SK-N-SH (cell line): ENCODE results near the gene RWDD3. TPM values are rescaled to one million over a fixed set of nuclear protein-coding genes. Genes with fewer than 3 reads are reported as not detected.

Experiments
- CTCF ChIA-PET: fragments of 300-600, 350-600 bp; formaldehyde crosslinking; extraction: SDS; loops from one replicate; lab custom pipeline; 2021; lab: Yijun Ruan, JAX
- POLR2A ChIA-PET: fragments of 350-600 bp; sonication (Branson Sonifier 250); formaldehyde crosslinking; extraction: SDS; loops from one replicate; lab custom pipeline; 2020; ENCODE audit warnings: antibody characterized with exemption, inconsistent platforms; lab: Yijun Ruan, JAX
- DNase-seq: peaks from one replicate; pipeline ENCODE4 v3.0.0; 2012
- H2AFZ ChIP-seq: fragments of 200-600 bp; sonication (generic); 2 replicates; pipeline ENCODE4 v1.8.1; 2016; ENCODE audit warnings: antibody characterized with exemption, mild to moderate bottlenecking, low read depth
- H3F3A ChIP-seq: fragments of 200-600 bp; sonication (generic); replicated peaks from 2 replicates; pipeline ENCODE3; 2016; ENCODE audit warnings: antibody characterized with exemption, mild to moderate bottlenecking; ENCODE audit not compliant: insufficient read depth
- H3K27ac ChIP-seq, 2 experiments: fragments of 200-500 bp in 1 of 2; fragments of 200-600 bp in 1 of 2; sonication (Bioruptor generic) in 1 of 2; sonication (generic), shearing (Covaris generic) in 1 of 2; 2 replicates each; pipeline versions ENCODE4 v1.5.1 to v1.6.1; 2014 to 2016; ENCODE audit warnings: low read depth in 2 of 2, inconsistent platforms in 1 of 2, low read length in 1 of 2, mild to moderate bottlenecking in 1 of 2, mixed read lengths in 1 of 2
- H3K27me3 ChIP-seq: fragments of 200-600 bp; sonication (generic), shearing (Covaris generic); 2 replicates; pipeline ENCODE4 v1.6.1; 2016; ENCODE audit warnings: mixed run types; ENCODE audit not compliant: insufficient read depth
- H3K36me3 ChIP-seq, 2 experiments: fragments of 200-500 bp in 1 of 2; fragments of 200-600 bp in 1 of 2; sonication (Bioruptor generic) in 1 of 2; sonication (generic) in 1 of 2; replicated peaks in 1 of 2; 2 replicates each; pipeline versions ENCODE3 to v1.5.1; 2014 to 2016; ENCODE audit warnings: low read length in 1 of 2, mild to moderate bottlenecking in 1 of 2; ENCODE audit not compliant: insufficient read depth in 2 of 2, control insufficient read depth in 1 of 2
- H3K4me1 ChIP-seq, 2 experiments: fragments of 200-500 bp in 1 of 2; fragments of 200-600 bp in 1 of 2; sonication (Bioruptor generic) in 1 of 2; sonication (generic), shearing (Covaris generic) in 1 of 2; 2 replicates each; pipeline versions ENCODE4 v1.5.1 to v1.6.1; 2014 to 2016; ENCODE audit warnings: low read depth in 1 of 2, low read length in 1 of 2, mixed run types in 1 of 2; ENCODE audit not compliant: insufficient read depth in 2 of 2, control insufficient read depth in 1 of 2
- H3K4me2 ChIP-seq: fragments of 200-600 bp; sonication (generic), shearing (Covaris generic); 2 replicates; pipeline ENCODE4 v1.6.1; 2017; ENCODE audit warnings: mixed run types
- H3K4me3 ChIP-seq, 2 experiments: fragments of 200-500 bp in 1 of 2; fragments of 200-600 bp in 1 of 2; sonication (Bioruptor generic) in 1 of 2; sonication (generic), shearing (Covaris generic) in 1 of 2; 2 replicates each; pipeline versions ENCODE4 v1.5.1 to v1.8.1; 2014 to 2016; ENCODE audit warnings: low read depth in 2 of 2, inconsistent platforms in 1 of 2, low read length in 1 of 2, mild to moderate bottlenecking in 1 of 2, mixed read lengths in 1 of 2, moderate library complexity in 1 of 2
- H3K79me2 ChIP-seq: fragments of 200-600 bp; sonication (generic); 2 replicates; pipeline ENCODE4 v1.8.1; 2017; ENCODE audit warnings: mild to moderate bottlenecking; ENCODE audit not compliant: insufficient read depth
- H3K9ac ChIP-seq: fragments of 200-600 bp; sonication (generic); 2 replicates; pipeline ENCODE4 v1.6.1; 2017; ENCODE audit warnings: mixed run types
- H3K9me2 ChIP-seq: fragments of 200-600 bp; sonication (generic); 2 replicates; pipeline ENCODE4 v1.6.1; 2017; ENCODE audit warnings: mixed run types
- H3K9me3 ChIP-seq: fragments of 200-600 bp; sonication (generic); 2 replicates; pipeline ENCODE4 v1.6.1; 2017; ENCODE audit warnings: mixed run types, mild to moderate bottlenecking, moderate library complexity
- H4K20me1 ChIP-seq: fragments of 200-600 bp; sonication (generic); 2 replicates; pipeline ENCODE4 v1.6.1; 2017; ENCODE audit warnings: mild to moderate bottlenecking, mixed run types; ENCODE audit not compliant: insufficient read depth
- EP300 ChIP-seq, 2 experiments: IDR thresholded peaks; 2 replicates each; pipeline versions ENCODE4 v1.4.0 to v1.6.1; 2012; ENCODE audit warnings: borderline replicate concordance in 1 of 2, low read depth in 1 of 2, low read length in 1 of 2
- FOSL2 ChIP-seq: IDR thresholded peaks from 2 replicates; pipeline ENCODE4 v1.4.0; 2012; ENCODE audit warnings: low read depth, mild to moderate bottlenecking, moderate library complexity, borderline replicate concordance
- GABPA ChIP-seq: IDR thresholded peaks from 2 replicates; pipeline ENCODE4 v1.4.0; 2012; ENCODE audit warnings: low read depth, mild to moderate bottlenecking
- JUND ChIP-seq: IDR thresholded peaks from 2 replicates; pipeline ENCODE4 v1.4.0; 2012
- MEF2A ChIP-seq: IDR thresholded peaks from 2 replicates; pipeline ENCODE4 v1.4.0; 2012; ENCODE audit warnings: low read depth, borderline replicate concordance
- PBX3 ChIP-seq: IDR thresholded peaks from 2 replicates; pipeline ENCODE4; 2012
- POLR2AphosphoS5 ChIP-seq: IDR thresholded peaks from 2 replicates; pipeline ENCODE4 v1.6.1; 2012; ENCODE audit warnings: low read depth, low read length
- REST ChIP-seq: IDR thresholded peaks from 2 replicates; pipeline ENCODE4 v1.6.1; 2012; ENCODE audit warnings: mild to moderate bottlenecking, low read depth, low read length, moderate library complexity
- SIN3A ChIP-seq: IDR thresholded peaks from 2 replicates; pipeline ENCODE4 v1.6.1; 2012; ENCODE audit warnings: low read depth, mild to moderate bottlenecking, low read length, moderate library complexity, borderline replicate concordance
- TAF1 ChIP-seq: IDR thresholded peaks from 2 replicates; pipeline ENCODE4 v1.6.1; 2012; ENCODE audit warnings: low read depth, mild to moderate bottlenecking, low read length, moderate library complexity, borderline replicate concordance
- TCF12 ChIP-seq: IDR thresholded peaks from 2 replicates; pipeline ENCODE4 v1.4.0; 2012
- TEAD4 ChIP-seq: IDR thresholded peaks from 2 replicates; pipeline ENCODE4 v1.4.0; 2012; ENCODE audit warnings: mild to moderate bottlenecking, borderline replicate concordance; ENCODE audit not compliant: insufficient read depth
- WGBS: methylation state at CpG from one replicate; pipeline ENCODE4 v1.1.6; 2017; ENCODE audit warnings: low lambda C conversion rate; 5-methylcytosine and 5-hydroxymethylcytosine counted together
- polyA plus RNA-seq, 3 experiments: library from polyadenylated mRNA; depleted of rRNA; stranded (reverse); fragments of >200 nt; gene quantifications; 2 replicates each; pipeline ENCODE4 v1.2.3, GENCODE V29; 2012

RWDD3 gene
- polyA plus RNA-seq, 1 of the 3 experiments (the other 2 are of a cell fraction): 11.9 TPM

GRCh38 chr1:95196017-95196416, 38.0 kb upstream of the RWDD3 start (continued):
- TF ChIP-seq SIN3A (no peak), GABPA (no peak)

GRCh38 chr1:95197616-95198252, 36.3 kb upstream of the RWDD3 start:
- Histone ChIP-seq H3K4me1 (peaks cover 0 to 2% of the 10 kb centered on the region in 2 experiments; a peak in 2 of 4 replicates), H3K36me3 (no peaks in the 10 kb centered on the region), H3K4me3 (no peak overlapping the region), H3K27me3 (no peaks in the 10 kb centered on the region), H3K9me2 (no peaks in the 10 kb centered on the region), H3K27ac (peak overlapping the region in 1 of 2 experiments; percentile 47; a peak in 1 of 4 replicates), H3K9me3 (no peaks in the 10 kb centered on the region), H2AFZ (no peak overlapping the region), H3K4me2 (no peak overlapping the region), H3K79me2 (no peaks in the 10 kb centered on the region), H3K9ac (no peak overlapping the region), H4K20me1 (no peaks in the 10 kb centered on the region), H3F3A (no peaks in the 10 kb centered on the region)
- DNase-seq: no peak
- POLR2A ChIA-PET: no interaction called here
- CTCF ChIA-PET: interaction anchor here (0.9 kb wide), 1 partner anchor 36 kb away, joined by 3 read pairs; the partner anchor contains the start of gene RWDD3
- TF ChIP-seq FOSL2 (peak; percentile 48; the same call in 1 of the 2 replicates), GABPA (no peak), TEAD4 (peak; percentile 51; the same call in 1 of the 2 replicates), POLR2AphosphoS5 (0 out of 2 replicates have a peak, but pooled peaks have one; percentile 29), EP300 (IDR thresholded peaks at IDR 0.05; ENCODE audit: borderline replicate concordance in 1 of 2, low read depth in 1 of 2, low read length in 1 of 2) (peak in 1 of 2 experiments; percentile 30; a peak in 1 of 4 replicates), MEF2A (no peak), TAF1 (no peak), PBX3 (peak; percentile 10; the same call in 1 of the 2 replicates), JUND (peak; percentile 58), TCF12 (peak; percentile 85), REST (0 out of 2 replicates have a peak, but pooled peaks have one; percentile 10)
- 44% methylated on average over 1 of the region's 1 CpG for WGBS
